Pons (tissue), 1 donor: Measurements from ENCODE around the gene SDHAF3.
"Not testable (repeated sequence)": the region's sequence is repeated elsewhere in the genome, so short reads cannot be mapped to it uniquely, and the experiment has no call there.

Experiments
- DNase-seq: peaks from one replicate; pipeline ENCODE4 v3.0.0-alpha.2; 2016; ENCODE audit warnings: low spot score

SDHAF3 gene

DNA sequence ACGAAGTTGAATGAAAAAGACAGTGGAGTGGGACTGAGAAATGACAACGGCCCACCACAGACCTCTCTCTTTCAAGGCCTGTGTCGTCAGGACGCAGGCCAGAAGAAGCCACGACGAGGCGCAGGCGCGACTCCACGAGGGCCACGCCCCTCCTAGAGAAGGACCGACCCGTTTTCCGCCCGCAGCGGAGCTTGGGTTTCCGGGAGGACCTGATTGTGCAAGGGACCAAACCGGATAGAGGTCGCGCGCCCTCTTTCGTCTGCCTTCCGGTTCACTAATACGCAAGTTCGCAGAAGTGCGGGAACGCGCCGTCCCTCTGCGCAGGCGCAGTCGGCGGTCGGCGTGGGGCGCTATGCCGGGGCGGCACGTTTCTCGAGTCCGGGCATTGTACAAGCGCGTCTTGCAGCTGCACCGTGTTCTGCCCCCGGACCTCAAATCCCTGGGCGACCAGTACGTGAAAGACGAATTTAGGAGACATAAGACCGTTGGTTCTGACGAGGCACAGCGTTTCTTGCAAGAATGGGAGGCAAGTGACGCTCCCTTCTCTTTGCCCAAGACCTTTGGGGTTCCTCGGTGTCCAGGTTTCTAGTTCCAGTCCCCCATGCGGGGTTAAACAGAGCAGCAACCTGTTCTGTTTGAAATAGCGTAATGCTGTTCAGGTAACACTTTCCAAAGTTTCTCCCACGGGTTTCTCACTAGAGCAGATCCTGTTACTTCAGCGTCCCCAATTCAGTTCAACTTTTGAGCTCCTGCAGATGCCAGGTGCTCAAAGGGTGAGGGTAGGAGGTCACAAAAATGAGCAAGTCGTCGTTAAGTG, at the start of gene SDHAF3:
Gene SDHAF3 (plus strand): TSS at position 327 of the 817 bp plus-strand sequence. CDS start 26 bp downstream, at position 353.
- DNase-seq = peak; percentile 96

DNA sequence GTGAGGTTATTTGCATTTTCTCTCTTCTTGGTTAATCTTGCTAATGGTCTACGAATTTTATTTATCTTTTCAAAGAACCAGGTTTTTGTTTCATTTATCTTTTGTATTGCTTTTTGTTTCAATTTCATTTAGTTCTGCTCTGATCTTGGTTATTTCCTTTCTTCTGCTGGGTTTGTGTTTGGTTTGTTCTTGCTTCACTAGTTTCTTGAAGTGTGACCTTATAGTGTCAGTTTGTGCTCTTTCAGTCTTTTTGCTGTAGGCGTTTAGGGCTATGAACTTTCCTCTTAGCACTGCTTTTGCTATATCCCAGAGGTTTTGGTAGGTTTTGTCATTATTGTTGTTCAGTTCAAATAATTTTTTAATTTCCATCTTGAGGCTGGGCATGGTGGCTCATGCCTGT, 45.5 kb upstream of the SDHAF3 start:
- DNase-seq = not testable (repeated sequence)

DNA sequence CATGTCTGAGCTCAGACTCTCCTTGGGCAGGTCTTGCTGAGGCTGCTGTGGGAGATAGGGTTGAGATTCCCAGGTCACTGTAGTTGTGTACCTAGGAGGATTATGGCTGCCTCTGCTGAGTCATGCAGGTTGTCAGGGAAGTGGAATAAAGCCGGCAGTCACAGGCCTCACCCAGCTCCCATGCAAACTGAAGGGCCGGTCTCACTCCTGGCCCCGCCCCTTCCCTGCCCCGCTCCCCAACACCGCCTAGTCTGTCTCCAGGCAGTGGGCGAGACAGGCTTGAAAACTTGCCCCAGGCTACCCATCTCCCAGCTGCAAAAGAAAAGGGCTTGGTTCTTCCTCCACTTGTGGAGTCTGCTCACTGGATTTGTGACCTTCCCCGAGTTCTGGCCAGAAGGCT, 41.6 kb upstream of the SDHAF3 start:
- no peak for DNase-seq

DNA sequence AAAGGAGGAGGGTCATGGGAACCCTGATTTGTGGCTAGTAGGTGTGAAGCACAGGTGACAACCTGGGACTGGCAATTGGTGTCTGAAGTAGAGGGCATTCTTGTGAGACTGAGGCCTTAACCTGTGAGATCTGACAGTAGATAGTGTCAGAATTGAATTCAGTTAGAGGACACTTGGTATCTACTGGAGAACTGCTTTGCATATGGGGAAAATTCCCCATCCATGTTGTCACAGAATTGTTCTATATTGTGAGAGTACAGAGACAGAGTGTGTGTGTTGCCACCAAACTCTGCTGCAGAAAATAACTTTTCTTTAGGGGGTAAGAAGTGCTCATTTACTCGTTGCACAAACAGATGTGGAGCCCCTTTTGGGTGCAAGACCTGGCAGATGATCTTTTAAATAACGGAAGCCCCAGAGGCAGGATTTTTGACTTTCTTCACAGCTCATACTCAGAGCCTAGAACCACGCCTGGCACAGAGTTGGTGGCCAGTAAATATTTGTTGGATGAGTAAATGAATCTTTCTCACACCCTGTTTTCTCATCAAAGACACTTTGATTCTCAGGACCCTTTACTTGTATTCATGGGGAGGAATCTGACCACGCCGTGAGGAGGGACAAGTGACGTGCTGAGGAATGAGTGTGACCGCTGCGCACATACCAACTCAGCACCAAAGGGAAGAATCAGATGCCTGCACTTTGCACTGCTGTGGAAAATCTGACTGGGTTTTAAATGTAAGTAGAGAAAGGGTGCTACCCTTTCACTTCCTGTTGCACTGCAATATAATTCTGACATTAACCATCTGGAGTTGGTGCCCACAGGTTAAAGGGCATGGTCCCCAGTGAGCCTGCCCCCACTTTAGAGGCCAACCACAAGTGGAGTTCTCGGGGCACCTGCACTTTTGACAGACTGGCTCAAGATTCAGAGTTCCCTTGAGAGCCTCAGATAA, 39.2 kb upstream of the SDHAF3 start:
- DNase-seq = no peak

DNA sequence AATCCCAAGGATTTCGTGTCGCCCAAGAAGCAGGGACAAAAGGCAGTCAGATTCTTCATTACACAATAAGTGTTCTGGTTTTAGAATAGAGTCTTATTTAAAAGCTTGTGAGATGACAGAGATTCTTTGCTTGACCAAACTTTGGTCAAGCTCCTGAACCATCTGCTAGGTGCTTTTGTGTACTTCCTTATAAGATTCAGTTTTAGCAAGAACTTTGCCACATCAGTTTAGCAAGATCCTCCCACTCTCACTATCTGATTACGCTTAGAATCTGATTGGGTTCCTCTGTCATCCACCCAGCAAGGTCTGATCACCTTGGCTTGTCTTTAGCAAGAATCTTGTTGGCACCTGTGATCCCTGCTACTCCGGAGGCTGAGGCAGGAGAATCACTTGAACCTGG, 38.2 kb upstream of the SDHAF3 start:
- no peak for DNase-seq

DNA sequence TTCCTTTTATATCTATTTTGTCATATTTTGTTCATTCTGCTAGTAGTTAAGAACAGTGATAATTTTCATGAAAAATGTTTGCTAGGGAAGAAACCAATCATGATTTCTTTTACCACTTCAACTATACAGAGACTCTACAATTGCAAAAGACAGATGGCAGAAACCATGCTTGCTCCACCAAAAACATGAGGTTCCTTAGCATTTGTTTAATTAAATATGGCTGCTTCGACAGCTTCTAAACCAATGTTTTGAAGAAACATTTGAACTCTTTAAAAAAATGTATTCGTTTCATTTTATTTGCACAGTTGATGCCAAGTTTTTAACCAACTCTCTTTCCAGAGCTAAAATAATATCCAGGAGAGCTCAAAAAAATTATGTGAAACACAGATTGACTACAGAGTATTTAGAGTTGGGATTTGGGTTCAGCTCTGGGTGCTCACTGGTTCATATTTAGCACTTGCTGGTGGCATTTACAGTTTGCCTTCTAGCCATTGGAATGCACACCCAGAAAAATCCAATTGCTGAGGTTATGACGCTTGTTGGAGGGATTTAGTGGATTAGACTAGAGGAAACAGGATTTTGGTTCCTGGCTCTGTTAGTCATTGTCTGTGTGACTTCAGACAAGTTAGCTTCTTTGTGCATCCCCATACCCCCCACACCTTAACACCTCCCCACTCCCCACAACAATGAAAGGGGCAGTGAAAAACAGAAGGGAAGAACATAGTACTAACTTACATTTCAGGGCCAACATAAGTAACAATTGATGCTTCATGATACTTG, 35.8 kb upstream of the SDHAF3 start:
- no peak for DNase-seq

DNA sequence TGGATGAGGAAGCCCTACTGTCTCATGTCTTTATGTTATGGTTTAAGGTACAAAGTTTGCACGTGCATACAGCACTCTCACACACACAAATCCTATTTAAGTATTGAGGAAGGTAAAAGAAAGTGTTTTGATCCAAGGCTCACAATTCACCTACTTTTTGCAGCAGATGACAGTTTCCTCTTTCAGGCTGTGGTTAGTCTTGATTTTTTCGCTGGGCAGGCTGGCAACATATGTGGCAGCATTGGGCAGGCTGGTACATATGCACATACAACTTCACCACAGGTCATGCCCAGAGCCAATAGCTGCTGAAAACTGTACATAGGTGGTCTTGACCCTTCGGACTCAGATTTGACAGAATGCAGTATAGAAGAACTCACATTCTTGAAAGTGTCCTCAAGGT, 29.1 kb upstream of the SDHAF3 start:
- DNase-seq = no peak

DNA sequence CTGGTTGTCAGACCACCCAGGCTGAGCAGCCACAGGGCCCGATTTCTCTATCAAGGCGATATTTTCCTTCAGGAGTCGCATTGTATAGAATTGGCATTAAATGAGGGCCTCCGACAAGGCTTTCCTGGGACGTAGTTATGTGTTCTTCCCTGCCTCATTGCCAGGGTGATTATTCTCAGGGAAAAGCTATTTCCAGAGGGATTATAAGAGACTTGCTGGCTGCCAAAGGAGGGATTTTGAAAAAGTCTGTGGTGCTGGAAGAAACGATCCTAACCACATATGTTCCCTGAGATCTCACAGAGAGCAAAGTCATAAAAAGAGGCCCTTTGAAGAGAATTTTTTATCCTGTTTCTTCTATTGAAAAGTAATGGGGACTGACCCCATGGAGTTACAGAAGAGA, 27.7 kb upstream of the SDHAF3 start:
- no peak for DNase-seq

DNA sequence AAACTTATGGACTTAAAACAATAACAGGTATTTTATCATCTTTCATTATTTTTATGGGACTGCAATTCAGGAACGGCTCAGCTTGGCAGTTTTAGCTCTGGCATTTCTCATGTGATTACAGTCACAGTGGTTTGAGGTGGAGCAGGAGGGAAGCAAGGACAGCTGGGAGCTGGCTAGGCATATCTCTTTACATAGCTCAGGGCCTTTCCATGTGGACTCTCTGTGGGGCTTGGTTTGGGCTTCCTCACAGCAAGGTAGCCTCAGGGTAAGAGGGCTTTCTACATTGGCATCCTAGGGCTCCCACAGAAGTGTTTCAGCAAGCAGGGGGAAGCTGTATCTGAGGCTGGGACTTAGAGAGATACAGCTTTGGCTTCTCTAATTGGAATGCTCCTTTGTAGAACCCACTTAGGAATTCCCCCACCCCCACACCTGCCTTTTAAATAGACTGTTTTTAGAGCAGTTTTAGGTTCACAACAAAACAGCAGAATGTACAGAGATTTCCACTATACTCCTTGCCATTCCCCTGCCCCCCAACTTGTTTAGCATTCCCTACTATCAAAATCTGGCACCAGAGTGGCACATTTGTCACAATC, 26.6 kb upstream of the SDHAF3 start:
- DNase-seq = no peak

DNA sequence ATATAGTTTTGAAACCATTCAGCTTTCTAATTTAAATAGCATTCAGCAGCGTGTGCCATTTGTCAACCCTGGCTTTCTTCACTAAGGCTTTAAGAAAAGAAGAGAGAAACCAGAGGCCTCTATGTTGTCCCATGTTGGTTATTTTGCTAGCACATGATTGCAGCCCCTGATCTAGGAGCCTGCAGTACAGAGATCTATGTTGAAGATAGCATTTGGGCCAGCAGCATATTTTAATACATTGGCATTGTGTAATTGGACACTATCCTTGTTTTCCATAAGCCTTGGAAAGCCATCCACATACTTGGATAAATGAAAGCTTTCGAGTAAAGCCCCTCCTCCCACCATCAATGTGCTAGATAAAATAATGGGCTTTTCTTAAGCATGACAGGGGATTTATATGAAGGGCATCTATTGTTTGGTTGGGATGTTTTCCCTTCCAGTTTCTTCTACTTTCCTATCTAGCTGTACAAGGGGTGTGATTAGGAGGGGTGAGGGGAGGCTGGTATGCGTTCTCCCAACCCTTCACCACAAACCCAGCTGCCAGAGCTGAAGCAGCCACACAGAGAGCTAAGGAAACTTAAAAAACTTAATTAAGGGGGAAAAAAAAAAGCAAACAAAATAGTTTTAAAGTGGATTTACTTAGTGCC, 23.1 kb upstream of the SDHAF3 start:
- DNase-seq = peak; percentile 79

DNA sequence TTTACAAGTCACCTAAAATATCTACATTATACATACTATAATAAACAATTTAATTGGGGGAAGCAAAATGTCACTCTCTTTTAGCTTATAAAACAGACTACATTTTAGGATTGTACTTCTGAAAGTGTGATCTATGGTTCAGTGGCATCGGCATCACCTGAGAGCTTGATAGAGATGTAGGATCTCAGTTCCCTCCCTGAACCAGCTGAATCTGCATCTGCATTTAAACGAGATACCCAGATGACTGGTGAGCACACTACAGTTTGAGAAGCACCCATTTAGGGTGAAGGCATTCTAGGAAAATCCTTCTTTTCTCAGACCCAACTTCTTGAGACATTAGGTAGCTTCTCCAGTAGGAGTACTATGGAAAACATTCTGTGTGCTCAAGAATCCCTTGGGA, 21.5 kb upstream of the SDHAF3 start:
- no peak for DNase-seq

DNA sequence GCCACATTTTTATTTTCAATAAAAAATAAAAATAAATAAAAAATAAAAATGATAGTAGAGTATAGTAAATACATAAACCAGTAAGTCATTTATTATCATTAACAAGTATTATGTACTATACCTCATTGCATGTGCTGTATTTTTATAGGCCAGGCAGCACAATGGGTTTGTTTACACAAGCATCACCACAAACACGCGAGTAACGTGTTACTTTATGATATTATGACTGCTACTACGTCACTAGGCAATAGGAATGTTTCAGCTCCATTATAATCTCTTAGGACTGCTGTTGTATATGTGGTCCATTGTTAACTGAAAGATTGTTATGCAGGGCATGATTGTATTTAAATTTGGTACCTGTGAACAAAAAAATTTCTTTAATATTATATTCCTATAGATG, 20.8 kb upstream of the SDHAF3 start:
- DNase-seq = no peak

DNA sequence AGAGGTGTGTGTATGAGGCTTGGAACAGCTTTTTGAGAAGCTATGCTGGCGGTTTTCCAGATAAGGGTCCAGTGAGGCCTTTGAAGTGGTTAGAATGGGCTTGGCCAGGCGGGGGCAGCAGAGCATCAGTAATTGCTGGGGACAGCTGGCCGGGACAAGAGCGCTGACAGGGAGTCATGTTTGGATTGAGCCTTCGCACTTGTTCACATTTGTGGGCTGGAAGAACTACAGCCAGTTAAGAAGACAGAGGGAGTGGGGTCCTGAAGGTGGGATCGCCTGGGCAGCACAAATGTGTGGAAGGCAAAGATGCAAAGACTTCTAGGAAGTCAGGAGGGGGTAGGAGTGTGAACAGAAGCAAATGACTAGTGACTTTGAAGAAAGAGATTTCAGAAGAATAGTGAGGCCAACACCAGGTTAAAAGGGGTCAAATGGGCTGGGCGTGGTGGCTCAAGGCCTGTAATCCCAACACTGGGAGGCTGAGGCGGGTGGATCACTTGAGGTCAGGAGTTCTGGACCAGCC, 12.7 kb upstream of the SDHAF3 start:
- DNase-seq = peak; percentile 86

DNA sequence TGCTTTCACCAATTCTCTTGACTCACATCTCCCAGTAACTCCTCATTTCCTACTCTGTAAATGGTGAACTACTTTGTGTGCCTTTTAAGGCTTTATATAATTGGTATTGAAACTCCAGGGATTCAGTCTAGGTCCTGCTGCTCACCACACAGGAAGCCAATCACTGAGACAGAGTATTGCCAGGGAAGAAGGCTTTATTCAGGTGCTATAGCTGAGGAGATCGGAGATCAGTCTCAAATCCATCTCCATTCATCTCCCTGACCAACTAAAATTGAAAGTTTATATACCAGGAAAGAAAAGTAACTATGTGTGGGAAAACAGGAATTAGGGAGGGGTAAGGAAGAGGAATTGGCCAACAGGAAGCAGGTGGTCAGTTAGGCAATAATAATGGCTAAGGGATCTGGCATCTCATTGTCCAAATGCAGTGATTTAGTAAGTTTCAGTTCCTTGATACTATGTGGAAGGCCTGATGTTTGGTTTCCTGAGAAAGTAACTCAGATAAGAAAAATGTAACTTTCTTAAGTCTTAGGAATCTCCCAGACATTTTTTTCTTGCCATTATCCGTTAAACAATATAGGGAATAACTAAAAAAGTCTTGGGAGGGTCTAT, 10.2 kb upstream of the SDHAF3 start:
- DNase-seq = no peak

DNA sequence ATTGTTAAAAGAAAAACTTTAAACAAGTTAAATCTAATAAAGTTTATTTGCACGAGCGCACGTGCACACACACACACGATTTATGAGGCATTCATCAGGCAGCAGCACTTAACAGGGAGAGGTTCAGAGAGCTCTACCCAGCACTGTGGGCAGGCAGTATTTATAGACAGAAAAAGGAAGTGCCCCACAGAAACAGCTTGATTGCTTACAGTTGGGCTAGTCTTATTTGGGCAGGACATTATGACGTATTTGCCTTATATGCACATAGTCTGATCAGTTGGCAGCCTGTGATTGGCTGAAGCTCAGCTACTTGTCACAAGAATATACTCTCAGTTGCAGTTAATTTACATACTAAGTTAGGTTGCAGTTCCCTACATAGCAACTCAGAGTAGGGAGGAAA, 1.2 kb upstream of the SDHAF3 start:
- DNase-seq = peak; percentile 73

DNA sequence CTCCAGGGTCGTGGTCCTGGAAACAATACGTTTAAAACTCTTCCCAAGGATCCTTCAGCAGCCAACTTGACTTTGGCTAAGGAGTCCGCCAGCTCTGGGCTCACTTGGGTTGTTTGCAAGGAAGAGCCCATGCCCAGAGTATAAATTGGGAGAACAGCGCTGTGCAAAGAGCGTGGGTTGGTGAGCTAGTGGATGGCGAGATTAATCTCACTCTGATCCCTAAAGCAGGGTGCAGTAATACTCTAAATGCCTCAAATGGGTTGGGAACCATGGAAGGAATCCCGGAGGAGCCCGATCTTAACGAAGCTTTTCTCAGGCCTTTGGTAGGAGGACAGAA, 495 bp upstream of the SDHAF3 start:
- DNase-seq = no peak

DNA sequence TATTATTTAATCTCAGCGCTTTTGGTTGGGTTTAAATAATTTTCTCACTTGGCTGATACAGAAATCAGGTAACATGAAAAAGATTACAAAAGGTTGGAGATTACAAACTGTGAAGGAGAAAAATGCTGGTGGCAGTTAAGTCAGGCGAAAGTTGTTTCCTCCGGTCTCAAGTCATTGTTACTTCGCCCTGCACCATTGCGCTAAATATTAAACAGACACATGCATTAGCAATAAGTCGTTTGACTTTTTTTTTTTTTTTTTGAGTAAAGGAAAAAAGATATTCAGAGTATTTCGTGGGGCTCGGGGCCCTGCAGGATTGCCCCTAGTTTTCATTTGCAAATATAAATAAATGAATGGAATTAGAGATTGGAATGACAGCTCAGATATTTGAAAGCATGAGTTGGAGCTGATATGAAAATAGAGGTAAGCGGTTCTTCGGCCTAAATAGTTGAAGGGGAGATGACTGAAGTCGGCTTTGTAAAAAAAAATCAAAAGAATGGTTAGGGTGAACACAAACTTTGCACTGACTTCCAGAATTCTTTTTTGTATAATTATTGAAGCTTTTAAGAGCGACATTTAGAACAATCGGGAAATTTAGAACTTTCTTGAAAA, 914 bp downstream of the SDHAF3 start:
- peak; percentile 27 for DNase-seq

DNA sequence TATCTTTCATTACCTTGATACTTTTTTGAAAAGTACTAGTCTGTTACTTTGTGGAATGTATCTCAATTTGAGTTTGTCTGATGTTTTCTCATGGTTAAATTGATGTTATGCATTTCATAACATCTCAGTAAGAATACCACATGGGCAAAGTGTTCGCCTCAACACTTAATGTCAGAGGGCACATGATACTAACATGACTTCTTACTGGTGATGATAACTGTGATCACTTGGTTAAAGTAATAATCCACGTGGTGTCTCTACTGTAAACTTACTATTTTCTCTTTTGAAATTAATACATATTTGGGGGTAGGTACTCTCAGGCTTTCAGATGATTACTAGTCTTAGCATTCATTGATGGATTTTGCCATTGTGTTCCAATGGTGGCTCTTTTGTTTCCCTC, 2.2 kb downstream of the SDHAF3 start:
- no peak for DNase-seq

DNA sequence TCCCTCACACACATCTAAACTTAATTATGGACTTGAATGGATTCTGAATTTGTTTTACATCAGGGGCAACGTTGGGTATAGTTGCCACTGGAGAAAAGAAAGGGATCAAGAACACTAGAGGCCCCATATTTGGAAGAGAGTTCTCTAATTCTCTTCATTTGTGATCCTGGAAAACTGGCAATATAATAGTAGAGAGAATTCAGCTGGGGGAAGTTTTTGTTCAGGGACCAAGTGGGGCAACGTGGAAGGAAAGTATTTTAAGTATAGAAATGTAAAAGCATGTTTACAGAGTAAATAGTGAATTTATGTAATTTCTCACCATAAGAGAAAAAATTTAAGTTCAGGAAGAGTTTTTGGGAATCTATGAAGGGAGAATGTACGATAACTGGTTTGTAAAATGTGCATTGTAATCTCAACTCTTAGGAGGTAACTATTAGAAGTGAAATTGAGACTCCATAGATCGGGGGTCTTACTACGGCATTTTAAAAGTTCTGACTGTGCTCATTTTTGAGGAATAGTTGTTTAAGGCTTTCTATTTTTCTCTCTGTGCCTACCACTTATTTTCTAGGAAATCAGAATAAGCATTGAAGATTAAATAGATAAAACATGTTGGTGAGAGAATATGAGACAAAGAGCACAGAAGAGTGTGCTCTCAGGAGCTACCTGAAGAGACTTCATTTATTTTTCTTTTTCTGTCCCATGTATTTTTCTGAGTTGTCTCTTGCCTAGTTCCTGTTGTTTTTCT, 3.4 kb downstream of the SDHAF3 start:
- DNase-seq = no peak

DNA sequence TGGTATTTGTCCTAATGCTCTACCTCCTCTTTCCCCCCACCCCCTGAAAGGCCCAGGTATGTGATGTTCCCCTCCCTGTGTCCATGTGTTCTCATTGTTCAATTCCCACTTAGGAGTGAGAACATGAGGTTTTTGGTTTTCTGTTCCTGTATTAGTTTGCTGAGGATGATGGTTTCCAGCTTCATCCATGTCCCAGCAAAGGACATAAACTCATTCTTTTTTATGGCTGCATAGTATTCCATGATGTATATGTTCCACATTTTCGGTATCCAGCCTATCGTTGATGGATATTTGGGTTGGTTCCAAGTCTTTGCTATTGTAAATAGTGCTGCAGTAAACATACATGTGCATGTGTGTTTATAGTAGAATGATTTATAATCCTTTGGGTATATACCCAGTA, 5.6 kb downstream of the SDHAF3 start:
- not testable (repeated sequence) for DNase-seq
